GM21576 (cell line): ENCODE results near the gene RCOR2.
"Not testable (repeated sequence)": the region's sequence is repeated elsewhere in the genome, so short reads cannot be mapped to it uniquely, and the experiment has no call there.

Source experiments
- ATAC-seq: cut with Tn5 transposase; IDR thresholded peaks from one replicate; pipeline ENCODE4 v1.9.1; 2021; ENCODE audit warnings: mild to moderate bottlenecking, moderate library complexity; ENCODE audit not compliant: unreplicated experiment

The RCOR2 gene

DNA sequence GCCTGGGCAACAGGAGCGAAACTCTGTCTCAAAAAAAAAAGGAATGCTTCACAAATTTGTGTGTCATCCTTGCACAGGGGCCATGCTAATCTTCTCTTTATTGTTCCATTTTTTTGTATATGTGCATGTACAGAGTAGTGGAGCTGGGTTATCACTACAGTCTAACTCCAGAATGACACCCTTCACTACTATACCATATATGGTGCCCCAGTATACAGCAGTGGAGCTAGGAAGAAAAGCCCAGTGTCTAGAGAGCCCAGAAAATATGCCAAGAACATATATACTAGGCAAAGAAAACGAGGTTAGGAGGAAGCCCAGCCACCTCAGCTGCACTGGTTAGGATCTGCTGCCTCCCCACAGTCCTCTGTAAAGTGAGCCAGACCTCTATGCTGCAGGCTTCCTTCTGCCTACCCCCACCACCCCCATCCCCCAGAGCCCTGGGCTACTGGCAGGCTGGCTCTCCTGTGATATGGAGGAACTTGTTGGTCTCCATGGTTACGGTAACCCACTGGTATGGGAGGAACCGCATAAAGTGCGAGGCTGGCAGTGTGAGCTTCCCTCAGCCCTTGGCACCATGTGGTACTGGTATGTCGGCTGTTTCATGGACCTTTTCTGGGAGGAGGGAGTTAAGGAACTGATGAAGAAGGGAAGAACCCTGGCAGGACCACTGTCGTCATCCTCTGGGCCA, 34.3 kb downstream of the RCOR2 start:
- no peak for ATAC-seq

DNA sequence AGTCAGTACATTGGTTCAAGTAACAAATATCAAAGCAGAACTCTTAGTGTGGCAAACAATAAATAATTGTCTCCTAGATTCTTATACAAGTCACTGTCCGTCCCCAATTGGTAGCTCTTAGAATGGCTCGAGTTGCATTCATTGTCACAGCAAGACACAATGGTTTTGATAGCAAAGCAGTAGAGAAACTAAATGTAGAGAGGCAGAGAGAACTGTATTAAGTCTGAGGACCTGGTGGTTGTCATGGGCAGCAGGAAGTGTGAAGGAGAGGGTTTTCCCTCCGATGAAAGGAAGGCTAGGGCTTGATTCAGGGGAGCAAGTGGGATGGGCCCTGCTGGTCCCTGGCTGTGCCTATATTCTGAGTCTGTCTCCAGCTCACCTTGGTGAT, 36.6 kb downstream of the RCOR2 start:
- ATAC-seq, result no peak

DNA sequence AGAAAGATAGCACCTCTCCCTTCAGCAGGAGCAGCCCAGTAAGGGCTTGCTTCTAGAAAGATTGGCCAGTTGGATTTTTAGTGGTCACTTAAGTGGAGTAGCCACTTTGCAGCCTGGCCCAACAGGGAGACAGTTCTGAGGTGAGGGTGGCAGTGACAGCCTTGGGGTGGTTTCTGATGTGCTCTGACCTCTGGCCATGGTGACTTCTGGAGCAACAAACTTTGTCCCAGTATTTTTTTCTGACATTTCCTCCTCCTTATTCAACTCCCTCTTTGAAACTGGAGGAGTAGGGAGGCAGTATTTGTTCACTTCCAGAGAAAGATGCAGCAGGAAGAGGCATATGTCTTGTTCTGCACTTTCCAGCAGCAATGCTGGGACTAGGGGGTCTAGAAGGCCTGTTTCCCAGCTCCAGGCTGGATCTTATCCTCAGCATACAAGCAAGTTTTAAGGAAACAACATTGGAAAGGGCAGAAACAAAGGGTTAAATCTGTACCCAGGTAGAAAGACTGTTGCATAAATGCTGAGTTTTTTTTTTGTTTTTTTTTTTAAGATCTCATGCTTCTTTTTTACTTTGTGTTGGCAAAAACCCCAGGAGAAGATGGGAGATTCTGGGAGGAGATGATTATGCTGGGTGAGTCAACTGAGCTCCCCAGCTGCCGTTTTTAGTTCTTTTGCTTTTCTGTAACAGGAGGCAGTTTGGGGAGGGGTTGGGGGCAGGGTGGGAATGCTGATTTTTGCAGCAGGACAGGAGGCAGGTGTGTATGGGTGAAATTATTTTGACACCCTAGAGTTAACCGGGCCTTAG, 37.2 kb downstream of the RCOR2 start:
- no peak for ATAC-seq

DNA sequence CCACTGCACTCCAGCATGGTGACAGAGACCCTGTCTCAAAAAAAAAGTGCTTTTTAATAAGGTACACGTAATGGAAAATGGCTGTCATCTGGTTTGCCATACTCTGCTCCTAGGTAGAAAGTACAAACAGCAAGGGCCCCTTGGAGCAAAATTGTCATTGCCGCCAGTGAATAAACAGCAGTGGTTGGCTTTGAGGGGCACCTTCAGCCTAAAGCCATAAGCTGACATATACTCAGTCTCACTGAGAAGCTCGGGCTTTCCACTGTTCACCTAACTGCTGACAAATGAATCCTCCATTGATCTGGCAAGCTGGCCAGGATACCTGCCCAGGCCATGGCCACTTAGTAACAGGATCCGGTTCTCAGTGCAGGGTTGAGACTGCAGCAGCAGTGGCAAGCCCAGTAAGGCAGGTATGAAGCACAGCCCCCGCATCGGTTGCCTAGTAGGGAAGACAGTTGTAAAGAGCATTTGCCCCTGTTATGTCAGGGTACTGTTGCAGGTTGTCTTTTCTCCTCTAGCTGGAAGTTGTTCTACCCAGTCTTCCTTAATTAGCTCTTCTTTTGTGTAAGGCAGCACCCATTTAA, 39.2 kb downstream of the RCOR2 start:
- no peak for ATAC-seq

DNA sequence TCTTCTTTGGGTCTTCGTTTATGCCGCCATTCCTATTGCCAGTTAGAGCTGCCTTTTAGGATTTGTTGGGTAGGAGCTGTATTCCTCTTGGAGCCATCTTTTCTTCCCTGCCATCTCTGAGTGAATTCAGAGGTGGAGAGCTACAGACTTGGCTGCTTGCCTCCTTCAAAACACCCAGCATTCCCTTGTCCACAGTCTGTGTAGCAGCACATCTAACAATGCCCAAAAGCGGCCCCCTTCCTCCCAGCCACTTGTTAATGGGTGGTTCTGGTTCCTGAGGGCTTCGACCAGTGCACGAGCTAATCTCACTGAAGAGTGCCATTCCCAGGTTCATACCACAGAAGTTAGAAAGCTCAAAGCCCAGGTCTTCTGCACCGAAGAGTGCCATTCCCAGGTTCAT, 40.3 kb downstream of the RCOR2 start:
- no peak for ATAC-seq

DNA sequence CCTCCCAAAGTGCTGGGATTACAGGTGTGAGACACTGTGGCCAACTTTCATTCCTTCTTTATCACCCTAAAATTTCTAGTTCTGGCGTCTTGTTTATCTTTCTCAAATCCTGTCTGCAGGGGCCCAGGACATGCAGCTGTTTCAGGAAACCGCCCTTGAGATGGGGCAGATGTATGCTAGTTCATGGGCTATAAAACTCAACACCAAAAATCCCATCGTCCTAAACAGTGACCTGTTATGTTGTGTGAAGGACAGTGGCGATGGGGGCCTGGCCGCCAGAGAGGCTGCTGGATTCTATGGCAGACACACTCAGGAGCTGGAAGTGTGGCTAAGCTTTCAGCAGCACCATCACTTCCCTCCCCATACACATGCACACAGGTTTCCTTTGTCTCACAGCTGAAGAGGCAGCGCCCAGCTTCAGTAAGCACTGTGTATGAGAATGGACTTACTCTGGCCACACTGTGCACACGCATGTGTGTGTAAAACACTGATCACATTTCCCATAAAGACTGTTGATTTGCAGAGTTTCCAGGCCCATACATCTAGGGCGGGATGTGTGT, 41.4 kb downstream of the RCOR2 start:
- ATAC-seq, result no peak

DNA sequence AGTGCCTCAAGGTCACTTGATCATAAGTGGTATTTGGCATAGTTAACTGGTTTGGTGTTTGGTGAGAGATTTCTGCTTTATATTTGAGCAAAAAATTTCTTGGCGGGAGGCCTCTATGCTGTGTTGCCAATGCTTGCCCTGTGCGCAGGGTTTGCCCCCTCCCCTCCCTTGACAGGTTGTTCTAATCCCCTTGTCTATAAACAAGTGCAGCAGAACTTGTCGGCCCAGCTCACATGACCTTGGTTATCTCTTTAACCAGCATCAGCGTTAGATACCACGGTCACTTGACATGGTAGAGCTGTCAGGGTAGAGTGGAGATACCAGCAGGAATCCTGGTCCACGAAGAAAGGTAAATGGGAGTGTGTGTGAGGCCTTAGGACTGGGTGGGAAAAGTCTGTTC, 42.5 kb downstream of the RCOR2 start:
- ATAC-seq, result no peak

DNA sequence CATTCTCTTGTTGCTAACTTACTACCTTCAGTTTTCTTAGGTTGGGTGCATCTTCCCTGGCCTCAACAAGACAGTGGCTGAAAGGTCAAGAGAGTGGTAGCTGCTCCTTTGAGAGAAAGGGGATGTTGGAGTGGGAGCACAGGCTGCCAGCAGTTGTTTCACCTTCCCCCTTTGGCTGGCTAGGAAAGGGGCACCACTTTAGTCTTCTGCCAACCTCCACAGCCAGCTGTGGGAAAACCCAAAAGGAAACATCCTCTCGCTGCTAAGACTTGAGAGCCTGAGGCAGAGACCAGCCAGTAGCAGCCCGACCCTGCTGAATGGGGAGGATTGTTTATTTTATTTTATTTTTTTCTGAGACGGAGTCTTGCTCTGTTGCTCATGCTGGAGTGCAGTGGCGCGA, 43.7 kb downstream of the RCOR2 start:
- no peak for ATAC-seq

DNA sequence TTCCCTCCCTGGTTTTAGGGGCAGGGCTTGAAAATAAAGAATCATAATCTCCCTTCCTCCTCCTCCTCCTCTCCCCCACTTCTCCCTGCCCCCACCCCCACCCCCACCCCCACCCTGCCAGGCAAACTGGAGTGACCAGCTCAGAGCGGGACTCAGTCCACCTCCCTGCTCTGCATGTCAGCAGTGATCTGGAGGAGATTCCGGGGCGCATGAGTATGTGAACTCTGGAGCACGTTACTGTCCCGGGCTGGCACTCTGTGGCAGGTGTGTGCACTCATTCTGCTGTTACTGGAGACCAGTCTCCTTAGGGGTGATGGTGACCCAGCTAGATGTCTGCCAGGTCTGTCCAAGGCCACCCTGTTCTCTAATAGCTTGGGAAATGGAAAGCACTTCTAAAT, 44.2 kb downstream of the RCOR2 start:
- no peak for ATAC-seq

DNA sequence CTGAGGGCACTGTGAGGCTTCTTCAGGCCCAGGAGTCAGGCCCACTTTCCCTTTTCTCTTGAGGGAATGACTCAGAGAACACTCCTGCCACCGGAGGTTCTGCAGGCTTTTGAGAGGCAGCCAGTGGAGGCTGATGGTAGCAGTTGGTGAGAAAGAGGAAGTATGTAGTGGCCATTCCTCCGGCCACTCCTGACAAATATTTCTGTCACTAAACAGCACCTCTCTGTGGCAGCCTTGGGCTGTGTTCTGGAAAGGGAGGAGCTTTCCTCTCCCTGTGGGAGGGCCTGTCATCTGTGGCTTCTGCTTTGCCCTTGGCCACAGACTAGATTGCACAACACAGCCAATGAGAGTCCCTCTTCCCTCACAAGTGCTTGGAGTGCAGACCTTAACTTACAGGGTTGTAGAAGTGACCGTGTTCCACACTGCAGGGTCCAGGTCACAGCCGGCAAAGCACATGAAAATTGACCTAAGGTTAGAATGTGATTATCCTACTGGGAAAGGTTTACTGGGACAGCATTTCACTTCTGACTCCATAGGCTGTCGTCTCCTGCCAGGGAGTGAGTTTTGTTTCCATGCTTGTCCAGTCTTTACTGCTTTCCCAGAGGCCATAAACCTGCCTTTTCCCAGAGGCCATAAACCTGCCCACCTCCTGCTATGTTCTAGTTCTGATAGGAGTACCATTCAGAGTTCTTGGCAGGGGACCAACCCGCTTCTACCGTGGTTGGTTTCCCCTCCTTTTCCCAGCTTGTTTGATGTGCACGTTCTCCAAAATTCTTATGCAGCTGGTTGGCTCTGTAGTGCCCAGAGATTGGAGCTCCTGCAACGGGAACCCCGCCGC, 44.8 kb downstream of the RCOR2 start:
- peak; percentile 83 for ATAC-seq

DNA sequence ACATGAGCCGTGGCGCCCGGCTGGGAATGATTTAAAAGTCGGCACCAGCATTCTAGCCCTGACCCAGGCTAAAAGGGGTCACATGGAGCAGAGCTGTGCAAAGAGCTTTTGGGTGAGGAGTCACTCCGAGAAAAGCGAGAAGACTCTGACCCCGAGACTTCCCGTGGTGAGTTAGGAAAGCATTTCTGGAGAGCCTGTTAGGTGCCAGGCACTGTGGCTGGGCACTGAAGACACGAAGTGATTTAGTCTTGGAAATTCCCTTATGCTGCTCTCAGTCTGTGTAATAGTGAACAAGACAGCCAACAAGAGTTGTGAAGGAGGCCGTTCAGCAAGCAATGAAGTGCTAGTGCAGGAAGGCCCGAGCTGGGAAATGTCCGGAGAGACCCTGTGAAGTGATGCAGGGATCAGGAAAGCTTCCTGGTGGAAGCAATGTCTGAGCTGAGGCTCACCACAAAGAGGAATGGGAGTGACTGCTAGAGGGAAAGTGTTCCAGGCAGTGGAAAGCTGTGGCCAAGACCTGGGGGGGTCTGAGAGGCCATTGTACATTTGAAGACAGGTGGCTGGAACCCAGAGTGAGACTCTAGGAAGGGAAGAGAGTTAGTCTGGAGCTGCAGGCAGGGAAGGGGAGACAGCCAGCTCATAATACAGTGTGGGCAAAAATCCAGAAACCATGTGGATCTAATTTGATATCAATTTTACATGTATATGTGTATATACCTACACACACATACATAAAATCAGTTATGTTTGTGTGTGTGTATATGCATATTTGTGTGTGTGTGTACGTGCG, 46.4 kb downstream of the RCOR2 start:
- ATAC-seq, result no peak

DNA sequence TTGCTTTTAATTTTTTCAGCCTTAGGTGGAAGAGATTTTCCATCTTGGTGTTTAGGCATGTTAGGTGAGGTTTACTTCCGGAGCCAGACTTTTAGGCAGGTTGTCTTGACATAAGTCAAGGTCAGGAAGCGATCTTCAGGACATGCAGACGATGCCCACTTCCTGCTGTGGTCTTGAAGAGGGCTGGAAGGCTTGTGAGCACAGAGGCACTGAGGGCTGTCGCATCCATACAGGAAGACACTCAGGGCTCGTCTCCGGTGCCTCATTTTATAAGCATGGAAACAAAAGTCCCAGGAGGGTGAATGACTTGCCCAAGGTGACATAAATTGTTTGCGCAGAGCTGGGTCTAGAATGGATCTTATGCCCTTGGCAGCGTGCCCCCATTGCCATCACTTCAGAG, 47.3 kb downstream of the RCOR2 start:
- ATAC-seq, result no peak

DNA sequence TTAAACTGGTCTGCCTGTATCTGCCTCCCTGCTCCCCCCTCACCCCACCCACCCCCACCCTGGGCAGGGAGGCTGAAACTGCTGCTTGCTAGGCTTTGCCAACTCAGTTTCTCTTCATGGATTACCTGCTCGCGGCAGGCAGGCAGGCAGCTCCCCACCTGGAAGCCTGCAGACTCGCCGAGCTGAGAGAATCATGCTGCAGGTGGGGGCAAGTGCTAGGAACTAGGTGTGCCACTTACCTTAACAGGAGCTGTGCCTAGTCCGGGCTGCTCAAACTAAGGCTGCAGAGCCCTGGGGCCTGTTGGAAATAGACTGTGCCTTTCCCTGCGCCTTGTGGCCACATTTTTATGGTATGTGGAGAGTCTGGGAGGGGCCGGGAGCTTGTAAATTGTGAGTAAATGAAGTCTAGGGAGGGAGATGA, 47.8 kb downstream of the RCOR2 start:
- no peak for ATAC-seq

DNA sequence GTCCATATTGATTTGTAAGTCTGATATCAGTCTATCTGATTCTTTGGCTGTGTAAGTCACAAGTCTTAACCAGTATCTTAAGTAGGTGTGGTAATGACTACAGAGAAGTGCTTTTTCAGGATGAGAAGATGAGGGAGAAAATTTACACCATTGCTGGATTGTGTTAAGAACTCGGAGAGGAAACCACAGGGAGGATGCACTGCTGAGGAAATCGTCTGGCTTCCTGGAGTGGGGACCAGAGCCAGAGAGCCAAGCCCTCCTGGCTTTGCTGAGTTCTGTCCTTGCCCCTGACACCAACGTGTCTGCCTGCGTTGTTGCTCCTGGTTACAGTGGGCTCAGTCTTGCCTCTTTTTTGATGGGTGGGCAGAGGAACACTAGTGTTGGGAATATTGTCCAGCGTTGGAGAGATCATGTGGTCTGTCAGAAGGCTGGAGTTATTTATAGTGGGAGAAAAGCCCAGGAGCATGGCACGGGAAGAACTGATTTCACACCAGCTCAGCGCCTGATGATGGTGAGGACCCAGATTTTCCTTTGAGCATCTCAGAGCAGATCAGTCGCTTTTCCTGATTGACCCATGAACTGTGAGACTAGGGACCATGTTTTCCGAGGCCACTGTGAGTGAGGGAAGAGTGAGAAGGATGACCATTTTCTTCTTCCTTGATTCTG, 48.4 kb downstream of the RCOR2 start:
- no peak for ATAC-seq

DNA sequence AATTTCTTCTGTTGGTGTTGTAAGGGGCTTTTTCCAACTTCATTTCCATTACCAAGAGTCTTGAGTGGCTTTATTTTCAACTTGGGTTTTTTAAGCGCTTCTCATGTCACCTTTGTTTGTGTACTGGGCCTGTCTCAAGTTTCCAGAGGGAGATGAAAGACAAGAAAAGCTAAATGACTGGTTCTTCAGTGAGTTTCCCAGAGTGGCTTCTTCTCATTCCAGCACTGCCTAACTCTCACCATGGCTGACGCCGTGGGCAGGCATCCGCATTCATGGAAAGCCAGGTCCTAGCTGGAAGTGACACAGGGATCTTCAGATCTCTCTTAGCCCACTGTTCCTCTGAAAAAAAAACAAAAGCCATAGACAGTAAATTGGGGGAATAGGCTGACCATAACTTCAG, 49.5 kb downstream of the RCOR2 start:
- ATAC-seq, result no peak

DNA sequence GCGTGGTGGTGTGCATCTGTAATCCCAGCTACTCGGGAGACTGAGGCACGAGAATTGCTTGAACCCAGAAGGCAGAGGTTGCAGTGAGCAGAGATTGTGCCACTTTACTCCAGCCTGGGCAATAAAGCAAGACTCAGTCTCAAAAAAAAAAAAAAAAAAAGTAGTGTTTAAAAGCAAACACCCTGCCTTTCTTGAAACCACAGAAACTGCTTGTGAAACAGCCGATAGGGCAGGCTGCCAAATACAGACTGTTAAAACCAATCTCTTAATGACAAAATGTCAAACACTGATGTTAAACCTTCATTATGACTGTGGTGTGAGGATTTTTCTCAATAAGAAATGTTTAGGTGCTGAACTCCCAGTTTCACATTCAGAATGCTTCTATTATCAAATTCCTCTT, 50.8 kb downstream of the RCOR2 start:
- peak; percentile 57 for ATAC-seq

DNA sequence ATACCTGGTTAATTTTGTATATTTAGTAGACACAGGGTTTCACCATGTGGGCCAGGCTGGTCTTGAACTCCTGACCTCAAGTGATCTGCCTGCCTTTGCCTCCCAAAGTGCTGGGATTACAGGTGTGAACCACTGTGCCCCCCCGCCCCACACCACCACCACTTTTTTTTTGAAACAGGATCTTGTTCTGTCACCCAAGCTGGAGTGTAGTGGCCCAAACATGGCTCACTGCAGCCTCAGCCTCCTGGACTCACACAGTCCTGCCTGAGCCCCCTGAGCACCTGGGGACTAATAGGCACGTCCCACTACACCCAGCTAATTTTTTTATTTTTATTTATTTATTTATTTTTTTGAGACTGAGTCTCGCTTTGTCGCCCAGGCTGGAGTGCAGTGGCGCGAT, 53.3 kb downstream of the RCOR2 start:
- not testable (repeated sequence) for ATAC-seq

DNA sequence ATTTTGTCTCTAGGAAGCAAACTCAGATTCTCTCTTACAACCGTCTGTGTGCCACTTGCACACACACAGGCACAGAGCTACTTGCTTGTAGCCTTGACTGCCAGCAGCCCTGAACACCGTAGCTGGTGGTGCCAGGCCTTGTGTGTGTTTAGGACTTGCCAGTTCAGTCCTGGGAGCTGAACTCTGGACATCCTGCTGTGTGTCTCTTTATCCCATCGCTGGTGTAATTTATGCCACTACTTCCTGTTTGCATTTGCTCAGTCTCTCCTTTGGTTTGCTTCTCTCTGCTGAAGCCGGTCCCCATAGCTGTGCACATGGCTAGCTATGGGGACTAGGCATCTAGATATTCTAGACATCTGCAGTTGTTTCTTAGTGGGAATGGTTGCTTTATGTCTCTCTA, 54.0 kb downstream of the RCOR2 start:
- no peak for ATAC-seq
